ENCODE results near the gene MYL3.

The MYL3 gene

GRCh38 chr3:46864061-46864881, 1.0 kb upstream of the MYL3 start:
- no peak for DNase-seq

GRCh38 chr3:46862369-46863025, 747 bp downstream of the MYL3 start:
- DNase-seq = no peak

GRCh38 chr3:46861605-46862368, 1.5 kb downstream of the MYL3 start:
- no peak for DNase-seq

DNA sequence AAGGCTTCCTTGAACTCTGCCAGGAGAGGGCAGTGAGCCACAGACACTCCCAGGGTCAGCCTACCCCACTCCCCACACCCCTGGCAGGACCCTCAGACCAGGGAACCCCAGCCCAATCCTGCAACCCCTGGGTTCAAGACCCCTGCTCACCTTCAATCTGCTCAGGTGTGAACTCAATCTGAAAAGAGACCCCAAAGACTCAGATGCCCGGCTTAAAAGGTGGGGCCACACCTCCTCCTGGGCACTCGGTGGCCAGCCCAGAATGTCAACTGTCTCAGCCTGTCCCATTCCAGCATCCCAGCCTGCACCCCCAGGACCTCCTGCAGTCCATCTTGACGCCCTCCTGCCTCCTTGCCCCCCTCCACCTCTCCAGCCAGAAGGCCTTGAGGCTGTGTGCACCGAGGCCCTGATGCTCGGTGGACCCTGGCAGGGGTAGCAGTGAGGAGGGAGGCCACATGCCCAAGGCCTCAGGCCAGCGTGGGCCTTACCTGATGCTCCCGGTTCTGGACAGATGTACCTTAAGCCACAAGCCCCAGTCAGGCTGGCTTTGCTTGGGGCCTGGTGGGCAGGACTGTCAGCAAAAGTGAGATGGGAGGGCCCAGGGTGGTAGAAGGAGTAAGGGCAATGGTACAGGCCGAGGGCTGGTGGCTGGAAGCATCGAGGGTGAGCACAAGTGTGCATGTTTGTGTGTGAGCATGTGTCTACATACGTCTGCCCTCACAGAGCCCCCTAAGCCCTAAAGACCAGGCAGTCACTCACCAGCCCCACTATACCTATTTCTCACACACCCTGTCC, 2.2 kb downstream of the MYL3 start:
- DNase-seq = peak; percentile 20

DNA sequence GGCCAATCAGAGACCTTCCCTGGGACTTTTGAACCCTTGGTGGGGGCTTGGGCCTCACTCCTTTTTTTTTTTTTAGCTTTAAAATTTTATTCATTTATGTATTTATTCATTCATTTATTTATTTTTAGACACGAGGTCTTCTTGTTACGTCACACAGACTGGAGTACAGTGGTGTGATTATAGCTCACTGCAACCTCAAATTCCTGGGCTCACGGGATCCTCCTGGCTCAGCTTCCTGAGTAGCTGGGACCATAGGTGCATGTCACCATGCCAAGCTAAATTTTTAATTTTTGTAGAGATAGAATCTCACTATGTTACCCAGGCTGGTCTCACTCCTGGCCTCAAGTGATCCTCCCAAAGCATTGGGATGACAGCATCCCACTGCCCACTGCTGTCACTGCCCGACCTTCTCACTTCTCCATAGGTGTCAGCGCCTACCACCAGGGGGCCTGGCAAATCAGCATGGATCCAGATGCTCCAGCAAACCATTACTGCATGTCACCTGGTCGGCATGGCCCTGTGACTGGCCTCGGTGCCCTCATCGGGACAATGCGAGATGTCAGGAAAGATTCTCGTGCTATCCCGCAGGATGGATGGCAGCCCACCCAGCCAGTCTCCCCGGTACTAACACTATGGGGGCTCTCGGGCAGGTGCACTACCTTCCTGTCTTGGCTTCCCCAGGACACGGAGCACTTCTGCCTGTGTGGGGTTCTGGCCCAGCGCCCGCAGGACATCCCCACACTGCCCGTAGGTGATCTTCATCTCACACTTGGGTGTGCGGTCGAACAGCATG, 3.0 kb downstream of the MYL3 start:
- peak; percentile 26 for DNase-seq

- DNase-seq = peak; percentile 17
Measured at GRCh38 chr3:46859001-46859710, 4.1 kb downstream of the MYL3 start.

GRCh38 chr3:46858456-46858855, 4.8 kb downstream of the MYL3 start:
- DNase-seq = no peak

GRCh38 chr3:46857485-46858341, 5.5 kb downstream of the MYL3 start:
- peak; percentile 19 for DNase-seq

DNA sequence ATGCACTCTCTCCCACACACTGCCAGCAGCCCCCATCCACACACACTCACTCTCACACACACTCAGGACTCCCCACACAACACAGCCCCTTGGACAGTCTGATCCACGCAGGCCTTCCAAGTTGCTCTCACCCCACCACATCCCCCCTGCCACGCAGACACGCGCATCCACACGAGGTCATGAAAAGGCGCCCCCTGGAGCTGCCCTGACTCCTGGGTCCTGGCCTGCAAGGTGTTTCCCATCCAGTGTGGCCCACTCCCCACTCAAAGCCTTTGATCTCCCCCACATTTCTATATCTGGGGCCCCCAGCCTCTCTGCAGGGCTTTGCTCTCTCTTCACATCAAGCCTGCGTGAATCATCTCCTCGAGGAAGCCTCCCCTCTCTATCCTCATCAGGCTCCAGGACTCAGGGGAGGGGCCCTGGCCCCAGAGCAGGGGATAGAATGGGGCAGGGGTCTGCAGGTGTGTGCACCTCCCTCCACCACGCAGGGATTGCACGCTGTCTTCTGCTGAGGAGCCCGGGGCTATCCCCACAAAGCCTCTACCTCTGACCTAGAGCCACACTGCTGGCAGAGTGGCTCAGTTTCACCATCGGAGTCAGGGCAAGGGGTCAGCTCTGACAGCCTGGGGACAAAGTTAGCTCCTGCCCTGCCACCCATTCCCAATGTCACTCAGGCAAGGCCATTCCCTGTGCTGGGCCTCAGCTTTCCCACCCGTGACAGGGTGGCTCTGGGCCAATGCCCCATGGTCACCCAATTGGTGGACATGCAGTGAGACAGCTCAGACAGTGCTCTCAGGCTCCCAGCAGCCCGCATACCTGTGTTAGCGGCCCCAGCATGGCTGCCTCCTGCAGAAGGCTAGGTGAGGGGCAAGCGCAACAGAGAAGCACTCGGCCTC, 6.4 kb downstream of the MYL3 start:
- DNase-seq = peak; percentile 17

DNA sequence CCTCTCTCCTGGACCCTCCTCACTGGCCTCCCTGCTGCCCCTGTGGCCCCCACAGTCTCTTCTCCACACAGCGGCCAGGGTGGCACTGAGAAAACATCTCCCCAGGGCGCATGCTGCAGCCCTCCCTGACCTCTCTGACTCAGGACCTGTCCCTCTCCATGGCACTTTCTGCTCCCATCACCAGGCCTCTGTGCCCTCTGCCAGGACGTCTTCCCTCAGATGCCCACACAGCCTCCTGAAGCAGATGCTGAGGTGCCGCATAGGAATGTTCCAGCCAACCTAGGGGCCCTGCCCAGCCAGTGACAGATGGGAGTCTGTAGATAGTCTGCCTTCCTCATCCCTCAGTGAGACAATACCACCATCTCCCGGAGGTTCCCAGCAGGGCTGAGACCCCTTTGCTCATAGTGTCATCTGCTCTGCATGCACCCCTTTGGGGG, 8.7 kb downstream of the MYL3 start:
- peak; percentile 17 for DNase-seq

DNA sequence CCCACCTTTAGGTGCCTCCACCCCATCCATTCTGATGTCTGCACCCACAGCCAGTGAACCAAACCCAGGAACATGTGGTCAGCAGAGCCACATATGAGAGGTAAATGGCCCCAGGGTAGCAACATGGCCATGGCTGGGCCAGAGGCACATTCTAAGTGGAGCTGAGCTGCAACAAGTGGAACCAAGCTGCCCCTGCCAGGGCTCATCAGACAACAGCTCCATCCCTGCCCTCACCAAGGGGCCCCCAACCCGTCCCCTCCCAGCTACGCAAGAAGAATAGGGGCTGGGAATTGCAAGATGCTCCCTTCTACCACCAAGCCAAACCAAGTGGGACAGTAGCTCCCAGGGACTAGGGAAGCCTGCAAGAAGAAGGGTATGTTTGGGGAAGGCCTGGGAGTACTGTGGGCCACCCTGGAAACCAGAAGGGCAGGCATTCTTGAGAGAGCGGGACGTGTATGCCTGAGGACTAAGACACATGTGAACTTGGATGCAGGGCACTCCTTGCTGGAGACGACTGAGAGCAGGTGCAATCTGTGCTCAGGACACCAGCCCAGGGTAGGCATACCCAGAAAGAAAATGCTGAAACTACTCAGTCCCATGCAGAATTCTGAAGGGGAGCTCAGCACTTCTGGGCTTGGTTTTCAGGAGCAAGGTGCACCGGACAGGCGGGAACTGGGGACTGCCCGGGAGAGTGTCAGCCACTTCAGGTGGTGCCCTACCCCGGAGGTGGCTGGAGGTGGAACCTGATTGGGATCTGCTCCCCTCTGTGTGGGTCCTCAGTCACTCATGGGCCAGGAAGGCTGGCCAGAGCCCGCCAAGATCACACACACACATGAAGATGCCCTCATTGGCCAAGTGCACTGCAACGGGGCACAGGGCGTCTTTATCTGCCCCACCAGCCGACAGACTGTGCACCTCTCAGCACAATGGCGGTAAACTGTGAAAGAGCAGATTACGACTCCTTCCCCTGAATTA, 9.5 kb downstream of the MYL3 start:
- peak; percentile 17 for DNase-seq

GRCh38 chr3:46852839-46853355, 10.3 kb downstream of the MYL3 start:
- DNase-seq = no peak

GRCh38 chr3:46852334-46852720, 10.9 kb downstream of the MYL3 start:
- DNase-seq = no peak

GRCh38 chr3:46851364-46852333, 11.6 kb downstream of the MYL3 start:
- peak; percentile 17 for DNase-seq

DNA sequence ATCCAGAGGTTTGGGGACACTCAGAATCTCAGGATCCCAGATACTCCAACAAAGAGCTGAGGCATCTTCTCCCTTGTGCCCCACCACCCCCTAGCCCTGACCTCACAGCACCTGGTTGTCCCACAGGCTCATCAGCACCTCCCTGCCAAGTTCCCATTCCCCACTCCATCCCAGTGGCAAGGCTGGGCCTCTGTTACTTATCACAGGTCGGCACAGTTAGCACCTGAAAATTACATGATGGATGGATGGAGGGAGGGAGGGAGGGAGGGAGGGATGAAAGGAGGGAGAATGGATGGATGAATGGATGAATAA, 12.8 kb downstream of the MYL3 start:
- no peak for DNase-seq

- peak; percentile 26 for DNase-seq
Measured at GRCh38 chr3:46849686-46850467, 13.4 kb downstream of the MYL3 start.
